B cell (primary cell): ENCODE measurements around the gene TESMIN.

Experiments used
- CTCF ChIP-seq: fragments of 200-600 bp; IDR thresholded peaks from one replicate; pipeline ENCODE4 v1.8.0; 2022; ENCODE audit warnings: antibody characterized with exemption, mild to moderate bottlenecking
- EZH2 ChIP-seq: IDR thresholded peaks from 2 replicates; pipeline ENCODE4 v1.6.1; 2012; ENCODE audit warnings: borderline replicate concordance, low read depth, mild to moderate bottlenecking, moderate library complexity, low read length; ENCODE audit not compliant: insufficient read depth, poor library complexity, severe bottlenecking

DNA sequence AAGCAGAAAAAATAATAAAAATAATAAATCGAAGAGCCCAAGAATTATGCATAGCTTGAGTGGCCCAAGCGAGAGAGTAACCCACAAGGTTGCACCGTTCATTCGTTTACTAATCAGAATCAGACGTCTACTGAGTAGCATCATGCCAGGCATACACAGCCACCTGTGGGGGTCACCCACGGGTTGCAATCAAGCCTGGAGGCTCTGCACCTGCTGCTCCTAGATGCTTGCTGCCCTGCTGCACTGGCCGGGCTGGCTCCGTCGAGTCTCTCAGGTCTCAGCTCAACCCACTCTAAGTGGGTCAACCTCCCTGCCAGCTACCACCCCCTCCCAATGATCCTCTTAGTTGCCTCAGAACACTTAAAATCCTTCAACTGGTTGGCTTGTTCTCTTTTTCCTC, 2.0 kb upstream of the TESMIN start:
- no peak for TF ChIP-seq CTCF
- TF ChIP-seq EZH2 = no peak
